Amniotic stem cell (primary cell): ENCODE results near the gene GSTM1.
A peak's percentile ranks its signal among the peaks of the same experiment; 100 is the strongest.

Experiments used
- DNase-seq: peaks from one replicate; lab custom pipeline; 2025; lab: John Stamatoyannopoulos, UW

The GSTM1 gene

GRCh38 chr1:109726728-109727373, 39.2 kb downstream of the GSTM1 start:
- DNase-seq: no peak

- DNase-seq: no peak
These were observed 41.3 kb downstream of the GSTM1 start for GRCh38 chr1:109728870-109729269.

GRCh38 chr1:109730666-109731065, 43.0 kb downstream of the GSTM1 start:
- no peak for DNase-seq

GRCh38 chr1:109732390-109732881, 44.8 kb downstream of the GSTM1 start:
- no peak for DNase-seq

GRCh38 chr1:109733236-109733870, 45.7 kb downstream of the GSTM1 start:
- no peak for DNase-seq

GRCh38 chr1:109739738-109740614, 52.4 kb downstream of the GSTM1 start:
- peak; percentile 55 for DNase-seq

- DNase-seq: no peak
These were observed 53.2 kb downstream of the GSTM1 start, which contains the start of gene GSTM3 for GRCh38 chr1:109740615-109741373. Gene GSTM3, minus strand, starts transcription at chr1:109741038. Its CDS starts 751 bp downstream, at chr1:109740287.
